Hippocampal formation (tissue), 2 donors: ENCODE results near the gene IGFLR1.
A peak's percentile ranks its signal among the peaks of the same experiment; 100 is the strongest.

ENCODE experiments used
- DNase-seq, 2 donors: peaks; one replicate each; lab custom pipeline; 2025; lab: John Stamatoyannopoulos, UW

The IGFLR1 gene, protein sequence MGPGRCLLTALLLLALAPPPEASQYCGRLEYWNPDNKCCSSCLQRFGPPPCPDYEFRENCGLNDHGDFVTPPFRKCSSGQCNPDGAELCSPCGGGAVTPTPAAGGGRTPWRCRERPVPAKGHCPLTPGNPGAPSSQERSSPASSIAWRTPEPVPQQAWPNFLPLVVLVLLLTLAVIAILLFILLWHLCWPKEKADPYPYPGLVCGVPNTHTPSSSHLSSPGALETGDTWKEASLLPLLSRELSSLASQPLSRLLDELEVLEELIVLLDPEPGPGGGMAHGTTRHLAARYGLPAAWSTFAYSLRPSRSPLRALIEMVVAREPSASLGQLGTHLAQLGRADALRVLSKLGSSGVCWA

DNA sequence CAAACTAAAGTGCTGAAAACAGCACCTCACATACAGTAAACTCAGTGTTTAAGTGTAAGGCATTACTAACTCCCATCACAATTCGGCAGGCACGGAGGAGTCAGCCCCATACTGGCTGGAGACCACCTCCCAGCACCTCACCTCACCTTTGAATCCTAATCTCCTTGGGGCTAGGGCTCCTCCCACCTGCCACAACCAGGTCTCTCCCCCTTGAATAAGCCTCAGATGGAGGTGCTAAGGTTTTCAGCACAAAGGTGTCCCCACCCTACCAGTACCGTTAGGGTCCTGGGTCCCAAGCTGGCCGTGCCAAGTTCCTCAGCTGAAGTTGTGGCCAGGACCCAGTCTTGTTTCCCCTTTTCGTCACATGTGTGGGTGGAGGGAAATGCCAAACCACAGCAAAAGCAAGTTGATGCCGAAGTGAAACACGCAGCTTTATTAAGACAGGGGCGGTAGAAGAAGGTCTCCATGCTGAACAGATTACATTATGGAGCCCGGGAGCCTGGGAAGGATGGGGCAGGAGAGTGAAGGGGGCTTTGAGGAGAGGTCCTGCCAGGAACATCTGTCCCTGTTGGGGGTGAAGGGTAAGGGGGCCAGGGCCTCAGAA is at the start of gene IGFLR1:
IGFLR1 (minus strand) TSS at position 332 of the 604 bp plus-strand sequence. CDS start 1,272 bp downstream, outside the sequence.
- peak in 1 of 2 donors; percentile 31 for DNase-seq

DNA sequence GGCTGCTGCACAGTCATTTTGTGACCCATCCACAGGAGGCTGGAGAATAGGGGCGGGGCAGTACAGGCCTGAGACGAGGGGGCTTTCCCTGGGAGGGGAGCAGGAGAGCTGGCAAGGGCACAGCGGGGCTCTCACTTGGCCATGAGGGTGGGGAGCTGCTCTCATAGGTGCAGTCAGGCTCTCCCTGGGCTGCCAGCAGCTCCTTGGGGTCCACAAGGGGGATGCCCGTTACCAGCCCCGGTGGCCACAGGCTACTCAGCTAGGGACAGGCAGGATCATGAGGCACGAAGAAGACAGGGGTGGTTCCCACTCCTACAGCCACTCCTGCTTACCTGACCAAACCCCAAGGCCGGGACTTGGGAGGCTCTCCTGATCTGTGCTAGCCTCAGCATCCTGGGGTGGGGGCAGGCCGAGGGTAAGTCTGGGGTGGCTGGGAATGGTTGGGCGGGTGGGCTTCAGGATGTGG is 49.6 kb upstream of the IGFLR1 start:
- DNase-seq = no peak

DNA sequence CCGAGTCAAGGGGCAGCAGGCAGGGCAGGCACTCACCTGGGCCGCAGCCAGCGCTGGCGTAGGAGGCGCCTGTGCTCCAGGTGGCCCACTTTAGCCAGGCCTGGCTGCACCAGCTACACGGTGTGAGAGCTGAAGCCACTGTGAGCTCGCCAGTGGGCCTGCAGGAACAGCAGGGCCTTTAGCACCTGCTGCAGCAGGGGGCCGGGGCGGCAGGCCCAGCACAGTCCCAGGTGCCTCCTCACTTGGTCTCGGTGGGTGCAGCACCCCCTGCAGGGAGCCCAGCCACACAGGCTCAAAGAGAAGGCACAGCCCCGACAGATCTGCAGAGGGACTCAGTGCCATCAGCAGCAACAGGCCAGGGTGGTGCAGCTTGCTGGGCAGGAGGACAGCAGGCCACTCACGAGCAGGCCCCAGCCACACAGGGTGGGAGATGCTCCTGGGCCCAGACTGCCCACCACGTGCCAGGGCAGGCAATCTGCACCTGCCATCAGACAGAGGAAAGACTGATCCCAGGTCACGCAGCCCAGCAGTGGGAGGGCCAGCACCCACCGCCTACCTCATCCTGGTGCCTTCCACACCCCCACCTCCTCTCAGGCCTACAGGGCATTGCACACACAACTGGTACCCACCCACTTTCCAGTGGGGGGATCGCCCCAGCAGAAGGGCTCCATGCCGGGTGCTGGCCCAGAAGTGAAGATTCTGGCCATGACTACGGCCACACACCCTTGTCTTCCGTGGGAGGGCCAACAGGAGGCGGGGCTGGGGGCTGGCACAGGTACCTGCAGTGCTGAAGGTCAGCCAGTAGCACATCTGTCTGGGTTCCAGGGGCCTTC is 48.9 kb upstream of the IGFLR1 start:
- no peak for DNase-seq

DNA sequence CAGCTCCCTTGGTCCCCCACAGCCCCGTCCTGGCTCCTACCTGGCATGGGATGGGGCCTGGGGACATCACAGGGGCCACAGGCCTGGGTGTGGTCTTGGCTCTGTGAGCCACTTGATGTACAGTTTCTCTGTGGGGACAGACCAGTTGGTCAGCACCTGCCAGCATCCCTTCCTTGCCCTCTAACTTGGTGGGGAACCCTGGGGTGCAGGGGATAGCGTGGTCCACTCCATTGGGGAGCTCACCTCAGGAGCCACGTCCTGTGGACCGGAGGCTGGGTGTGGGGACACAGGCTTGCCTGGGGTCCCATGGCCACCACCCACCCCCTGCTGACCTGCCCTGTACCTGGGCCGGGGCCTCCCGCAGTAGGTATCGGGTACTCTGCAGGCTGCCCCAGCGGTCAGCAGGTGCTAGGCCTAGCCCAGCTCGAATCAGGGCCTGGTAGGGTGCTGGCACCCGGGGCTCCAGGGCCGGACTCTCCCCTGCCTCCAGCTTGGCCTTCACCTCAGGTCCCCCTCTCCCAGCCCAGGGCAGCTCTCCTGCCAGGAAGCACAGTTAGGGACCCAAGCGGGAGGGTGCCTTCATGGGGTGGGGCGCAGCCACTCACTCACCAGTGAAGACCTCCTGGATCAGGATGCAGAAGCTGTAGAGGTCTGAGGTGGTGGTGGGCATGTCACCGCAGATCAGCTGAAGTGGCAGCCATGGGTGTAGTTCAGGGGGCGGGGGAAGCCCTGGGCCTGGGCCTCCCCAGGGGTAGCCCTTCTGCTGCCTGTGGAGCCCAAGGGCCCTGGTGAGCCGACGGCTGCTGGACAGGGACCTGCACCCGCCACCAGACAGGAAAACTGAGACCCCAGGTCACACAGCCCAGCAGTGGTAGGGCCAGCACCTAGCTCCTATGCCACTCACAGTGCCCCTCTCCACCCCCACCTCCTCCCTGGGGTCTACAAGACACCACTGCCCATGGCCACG is 48.0 kb upstream of the IGFLR1 start:
- no peak for DNase-seq

DNA sequence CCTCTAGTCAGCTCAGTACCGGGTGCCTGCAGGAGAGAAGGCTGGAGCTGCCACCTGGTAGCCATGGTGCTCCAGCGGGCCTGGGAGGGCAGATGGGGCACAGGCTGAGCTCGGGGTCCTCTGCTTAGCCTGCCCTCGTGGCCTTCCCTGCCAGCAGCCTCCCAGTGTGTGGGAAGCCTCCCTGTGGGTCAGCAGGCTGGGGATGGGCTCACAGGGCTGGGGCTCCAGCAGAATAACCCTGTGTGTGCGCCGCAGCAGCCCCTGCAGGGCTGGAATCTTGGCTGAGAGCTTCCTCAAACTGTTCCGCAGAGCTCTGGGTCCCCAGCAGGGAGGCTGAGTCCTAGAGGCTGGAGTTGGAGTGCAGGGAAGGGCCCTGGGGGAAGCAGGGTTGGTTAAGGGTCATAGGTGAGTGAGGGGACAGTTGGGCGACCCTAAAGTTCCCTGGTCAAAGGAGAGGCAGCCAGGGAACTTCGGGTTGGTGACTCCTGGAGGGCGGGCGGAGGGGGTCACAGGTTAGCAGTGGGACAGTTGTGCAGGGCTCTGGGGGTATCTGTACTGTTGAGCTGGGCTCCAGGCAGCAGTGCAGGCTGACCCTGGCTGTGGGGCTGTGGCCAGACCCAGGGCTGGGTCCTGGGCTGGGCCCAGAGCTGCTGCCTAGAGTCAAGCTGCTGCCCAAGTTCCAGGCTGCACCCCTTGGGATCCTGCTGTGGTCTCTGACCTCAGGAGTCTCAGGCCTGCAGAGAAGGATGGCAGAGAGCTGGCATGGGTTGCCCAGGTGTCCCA is 47.1 kb upstream of the IGFLR1 start:
- no peak for DNase-seq

DNA sequence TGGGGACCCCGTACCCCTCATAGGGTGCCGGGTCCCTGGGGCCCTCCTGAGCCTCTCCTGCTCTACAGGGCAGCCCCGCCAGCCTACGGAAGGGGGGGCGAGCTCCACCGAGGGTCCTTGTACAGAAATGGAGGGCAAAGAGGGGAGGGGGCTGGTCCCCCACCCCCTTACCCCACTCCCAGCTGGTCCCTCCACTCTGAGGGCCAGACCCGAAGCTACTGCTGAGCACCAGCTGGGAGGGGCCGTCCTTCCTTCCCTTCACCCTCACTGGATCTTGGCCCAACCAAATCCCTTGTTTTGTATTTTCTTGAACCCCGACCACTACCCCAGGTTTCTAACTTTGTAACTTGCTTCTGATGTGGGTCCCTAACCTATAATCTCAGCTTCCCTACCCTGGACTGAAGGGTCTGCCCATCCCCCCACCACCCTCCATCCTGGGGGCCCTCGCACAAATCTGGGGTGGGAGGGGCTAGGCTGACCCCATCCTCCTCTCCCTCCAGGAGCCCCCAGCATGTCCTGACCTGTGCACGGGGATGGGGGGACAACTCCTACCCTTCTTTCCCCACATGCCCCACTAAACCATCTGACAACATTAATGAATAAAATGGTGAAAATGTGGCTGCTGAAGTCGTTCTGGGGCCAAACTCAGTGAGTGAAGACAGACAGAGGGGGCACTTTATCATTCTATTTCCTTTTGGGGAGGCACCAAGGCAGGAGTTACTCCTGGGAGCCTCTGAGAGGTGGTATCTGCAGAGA is 46.1 kb upstream of the IGFLR1 start:
- DNase-seq = no peak

DNA sequence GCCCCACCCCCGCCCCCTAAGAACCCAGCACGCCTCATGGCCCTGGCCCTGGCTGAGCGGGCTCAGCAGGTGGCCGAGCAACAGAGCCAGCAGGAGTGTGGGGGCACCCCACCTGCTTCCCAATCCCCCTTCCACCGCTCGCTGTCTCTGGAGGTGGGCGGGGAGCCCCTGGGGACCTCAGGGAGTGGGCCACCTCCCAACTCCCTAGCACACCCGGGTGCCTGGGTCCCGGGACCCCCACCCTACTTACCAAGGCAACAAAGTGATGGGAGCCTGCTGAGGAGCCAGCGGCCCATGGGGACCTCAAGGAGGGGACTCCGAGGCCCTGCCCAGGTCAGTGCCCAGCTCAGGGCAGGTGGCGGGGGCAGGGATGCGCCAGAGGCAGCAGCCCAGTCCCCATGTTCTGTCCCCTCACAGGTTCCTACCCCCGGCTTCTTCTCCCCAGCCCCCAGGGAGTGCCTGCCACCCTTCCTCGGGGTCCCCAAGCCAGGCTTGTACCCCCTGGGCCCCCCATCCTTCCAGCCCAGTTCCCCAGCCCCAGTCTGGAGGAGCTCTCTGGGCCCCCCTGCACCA is 45.1 kb upstream of the IGFLR1 start:
- no peak for DNase-seq

DNA sequence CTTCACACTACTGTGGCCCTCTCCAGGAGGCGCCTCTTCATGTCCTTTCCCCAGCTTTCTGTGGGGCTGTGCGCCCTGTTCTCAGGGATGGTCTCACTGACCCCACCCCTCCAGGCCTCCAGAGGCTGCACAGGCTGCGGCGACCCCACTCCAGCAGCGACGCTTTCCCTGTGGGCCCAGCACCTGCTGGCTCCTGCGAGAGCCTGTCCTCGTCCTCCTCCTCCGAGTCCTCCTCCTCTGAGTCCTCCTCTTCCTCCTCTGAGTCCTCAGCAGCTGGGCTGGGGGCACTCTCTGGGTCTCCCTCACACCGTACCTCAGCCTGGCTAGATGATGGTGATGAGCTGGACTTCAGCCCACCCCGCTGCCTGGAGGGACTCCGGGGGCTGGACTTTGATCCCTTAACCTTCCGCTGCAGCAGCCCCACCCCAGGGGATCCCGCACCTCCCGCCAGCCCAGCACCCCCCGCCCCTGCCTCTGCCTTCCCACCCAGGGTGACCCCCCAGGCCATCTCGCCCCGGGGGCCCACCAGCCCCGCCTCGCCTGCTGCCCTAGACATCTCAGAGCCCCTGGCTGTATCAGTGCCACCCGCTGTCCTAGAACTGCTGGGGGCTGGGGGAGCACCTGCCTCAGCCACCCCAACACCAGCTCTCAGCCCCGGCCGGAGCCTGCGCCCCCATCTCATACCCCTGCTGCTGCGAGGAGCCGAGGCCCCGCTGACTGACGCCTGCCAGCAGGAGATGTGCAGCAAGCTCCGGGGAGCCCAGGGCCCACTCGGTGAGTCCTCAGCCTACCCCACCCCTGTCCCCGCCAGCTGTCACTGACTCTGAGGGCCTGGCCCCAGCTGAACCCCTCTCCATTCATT is 44.3 kb upstream of the IGFLR1 start:
- no peak for DNase-seq

DNA sequence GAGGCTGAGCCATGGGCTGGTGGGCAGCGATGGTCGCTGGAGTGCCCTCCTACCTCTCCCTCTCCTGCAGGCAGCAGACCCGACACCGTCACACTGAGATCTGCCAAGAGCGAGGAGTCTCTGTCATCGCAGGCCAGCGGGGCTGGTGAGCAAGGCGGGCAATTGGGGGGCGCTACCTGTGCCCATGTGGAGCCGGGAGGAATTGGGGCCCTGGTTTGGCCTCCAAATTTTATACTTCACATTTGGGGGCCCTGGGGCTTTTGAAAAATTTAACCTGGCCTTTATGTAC is 43.0 kb upstream of the IGFLR1 start:
- no peak for DNase-seq

DNA sequence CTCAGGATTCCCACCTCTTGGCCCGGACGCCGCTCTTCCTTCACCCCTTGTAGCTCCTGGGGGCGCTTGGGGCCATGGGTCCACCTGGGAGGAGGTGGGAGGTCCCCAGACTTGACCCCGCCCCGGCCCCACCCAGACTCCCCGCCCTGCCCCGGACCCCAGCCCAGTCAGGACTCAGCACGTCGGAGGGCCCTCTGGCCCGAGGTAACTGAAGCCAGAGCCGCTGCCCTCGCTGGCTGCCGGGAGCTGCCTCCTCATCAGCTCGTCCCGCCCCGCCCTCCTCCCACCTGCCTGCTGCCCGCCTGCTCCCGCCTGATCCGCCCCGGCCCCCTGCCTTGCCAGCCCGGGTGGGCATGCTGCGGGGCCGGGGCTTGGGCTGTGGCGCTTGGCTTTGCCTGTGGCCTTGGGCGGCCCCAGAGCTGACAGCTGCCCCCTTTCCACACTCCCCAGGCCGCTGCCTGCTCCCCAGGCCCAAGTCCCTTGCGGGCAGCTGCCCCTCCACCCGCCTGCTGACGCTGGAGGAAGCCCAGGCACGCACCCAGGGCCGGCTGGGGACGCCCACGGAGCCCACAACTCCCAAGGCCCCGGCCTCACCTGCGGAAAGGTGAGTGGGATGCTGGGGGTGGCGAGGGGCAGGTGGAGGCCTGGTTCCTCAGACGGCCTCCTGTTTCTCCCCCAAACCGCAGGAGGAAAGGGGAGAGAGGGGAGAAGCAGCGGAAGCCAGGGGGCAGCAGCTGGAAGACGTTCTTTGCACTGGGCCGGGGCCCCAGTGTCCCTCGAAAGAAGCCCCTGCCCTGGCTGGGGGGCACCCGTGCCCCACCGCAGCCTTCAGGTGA is 42.5 kb upstream of the IGFLR1 start:
- DNase-seq = no peak

DNA sequence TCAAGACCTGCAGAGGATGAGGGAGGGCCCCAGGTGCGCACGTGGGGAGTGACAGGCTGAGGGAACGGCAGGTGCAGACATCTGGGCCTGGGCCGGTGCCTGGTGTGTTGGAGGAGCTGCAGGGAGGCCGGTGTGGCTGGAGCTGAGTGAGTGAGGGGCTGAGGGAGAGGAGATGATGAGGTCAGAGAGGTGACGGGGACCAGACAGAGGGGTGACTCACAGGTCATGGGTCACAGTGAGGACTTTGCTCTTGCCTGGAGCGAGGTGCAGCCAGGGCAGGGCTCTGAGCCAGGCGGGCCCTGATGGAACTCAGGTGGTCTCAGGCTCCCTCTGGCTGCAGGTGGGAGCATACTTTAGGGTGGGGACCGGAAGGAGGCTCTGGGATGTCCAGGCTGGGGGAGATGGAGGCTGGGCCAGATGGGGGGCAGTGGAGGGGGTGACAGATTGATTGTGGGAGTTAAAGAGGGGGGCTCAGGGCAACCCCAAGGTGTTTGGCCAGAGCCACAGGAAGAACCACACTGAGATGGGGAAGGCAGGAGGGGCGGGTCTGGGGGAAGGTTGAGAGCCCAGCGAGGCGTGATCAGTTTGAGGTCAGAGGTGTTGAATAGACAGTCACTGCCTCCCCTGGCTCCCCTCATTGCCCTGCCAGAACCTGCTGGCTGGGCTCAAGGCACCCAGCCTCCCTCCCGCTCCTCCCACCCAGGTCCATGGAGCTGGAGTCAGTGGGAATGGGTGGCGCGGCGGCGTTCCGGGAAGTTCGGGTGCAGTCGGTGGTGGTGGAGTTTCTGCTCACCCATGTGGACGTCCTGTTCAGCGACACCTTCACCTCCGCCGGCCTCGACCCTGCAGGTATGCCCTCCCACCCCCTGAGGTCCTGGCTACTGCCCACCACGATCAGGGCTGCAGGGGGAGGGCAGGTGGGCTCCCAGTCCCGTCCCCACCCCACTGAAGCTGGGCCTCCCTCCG is 41.5 kb upstream of the IGFLR1 start:
- no peak for DNase-seq

DNA sequence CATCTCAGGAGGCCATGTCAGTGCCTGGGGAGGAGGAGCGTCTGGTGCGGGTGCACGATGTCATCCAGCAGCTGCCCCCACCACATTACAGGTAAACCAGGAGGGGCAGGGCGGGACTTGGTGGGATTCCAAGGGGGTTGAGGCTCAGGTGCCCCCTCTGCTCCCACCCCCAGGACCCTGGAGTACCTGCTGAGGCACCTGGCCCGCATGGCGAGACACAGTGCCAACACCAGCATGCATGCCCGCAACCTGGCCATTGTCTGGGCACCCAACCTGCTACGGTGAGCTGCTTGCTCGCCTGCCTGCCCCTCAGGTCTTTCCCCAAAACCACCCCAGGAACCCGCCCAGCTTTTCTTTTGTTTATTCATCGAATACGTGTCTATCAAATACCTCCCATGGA is 40.3 kb upstream of the IGFLR1 start:
- DNase-seq = no peak

DNA sequence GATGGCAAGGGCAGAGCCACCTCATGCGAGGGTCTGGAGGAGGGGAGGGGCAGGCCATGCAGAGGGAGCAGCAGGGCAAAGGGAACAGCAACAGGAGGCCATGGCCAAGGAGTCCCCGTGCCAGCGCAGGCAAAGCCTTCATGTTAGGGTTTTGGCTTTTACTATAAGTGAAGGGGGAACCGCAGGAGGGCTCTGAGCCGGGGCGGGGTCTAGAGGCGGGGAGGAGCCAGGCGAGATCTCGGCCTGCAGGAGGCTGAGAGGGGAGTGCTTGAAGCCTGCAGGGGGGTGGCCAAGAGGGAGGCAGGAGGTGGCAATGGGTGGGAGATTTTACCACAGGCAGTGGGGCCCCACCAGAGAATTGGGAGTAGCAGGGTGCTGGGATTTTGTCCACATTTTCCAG is 39.4 kb upstream of the IGFLR1 start:
- no peak for DNase-seq

DNA sequence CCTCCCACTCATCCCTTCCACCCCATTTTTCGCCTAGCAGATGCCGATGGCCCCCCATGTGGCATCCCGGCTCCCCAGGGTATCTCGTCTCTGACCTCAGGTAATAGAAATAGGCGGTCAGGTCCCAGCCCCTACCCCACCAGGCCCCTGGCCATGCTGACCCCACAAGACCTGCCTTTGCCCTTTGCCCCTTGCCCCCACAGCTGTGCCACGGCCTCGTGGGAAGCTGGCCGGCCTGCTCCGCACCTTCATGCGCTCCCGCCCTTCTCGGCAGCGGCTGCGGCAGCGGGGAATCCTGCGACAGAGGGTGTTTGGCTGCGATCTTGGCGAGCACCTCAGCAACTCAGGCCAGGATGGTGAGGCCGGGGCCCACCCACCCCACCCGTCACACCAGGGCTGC is 38.5 kb upstream of the IGFLR1 start:
- DNase-seq = no peak

DNA sequence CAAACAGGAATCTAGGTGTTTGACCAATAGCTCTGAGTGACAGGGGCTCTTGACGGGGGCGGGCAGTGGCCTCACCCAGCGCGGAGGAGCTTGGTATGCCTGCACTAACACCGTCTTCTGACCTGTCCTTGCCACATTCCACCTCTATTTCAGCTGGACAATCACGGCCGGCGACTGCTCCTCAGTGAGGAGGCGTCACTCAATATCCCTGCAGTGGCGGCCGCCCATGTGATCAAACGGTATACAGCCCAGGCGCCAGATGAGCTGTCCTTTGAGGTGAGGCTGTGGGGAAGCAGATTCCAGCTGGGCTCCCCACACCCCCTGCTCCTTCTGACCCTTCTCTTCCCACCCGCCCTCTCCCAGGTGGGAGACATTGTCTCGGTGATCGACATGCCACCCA is 37.8 kb upstream of the IGFLR1 start:
- DNase-seq = no peak

DNA sequence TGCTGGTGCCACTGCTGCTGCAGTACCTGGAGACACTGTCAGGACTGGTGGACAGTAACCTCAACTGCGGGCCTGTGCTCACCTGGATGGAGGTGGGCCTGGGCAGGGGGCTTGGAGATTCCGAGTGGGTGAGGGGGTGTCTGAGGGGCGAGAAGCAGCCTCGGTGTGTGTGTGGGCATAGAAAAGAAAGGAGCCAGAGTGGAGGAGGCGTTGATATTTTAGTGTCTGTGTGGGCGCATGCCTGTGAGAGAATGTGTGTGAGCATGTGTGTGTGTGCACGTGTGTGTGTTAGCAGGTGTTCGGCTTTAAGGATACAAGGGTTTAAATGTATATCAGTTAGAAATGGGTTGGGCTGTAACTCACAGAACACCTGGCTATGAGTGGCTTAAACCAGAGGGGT is 36.8 kb upstream of the IGFLR1 start:
- DNase-seq = no peak

DNA sequence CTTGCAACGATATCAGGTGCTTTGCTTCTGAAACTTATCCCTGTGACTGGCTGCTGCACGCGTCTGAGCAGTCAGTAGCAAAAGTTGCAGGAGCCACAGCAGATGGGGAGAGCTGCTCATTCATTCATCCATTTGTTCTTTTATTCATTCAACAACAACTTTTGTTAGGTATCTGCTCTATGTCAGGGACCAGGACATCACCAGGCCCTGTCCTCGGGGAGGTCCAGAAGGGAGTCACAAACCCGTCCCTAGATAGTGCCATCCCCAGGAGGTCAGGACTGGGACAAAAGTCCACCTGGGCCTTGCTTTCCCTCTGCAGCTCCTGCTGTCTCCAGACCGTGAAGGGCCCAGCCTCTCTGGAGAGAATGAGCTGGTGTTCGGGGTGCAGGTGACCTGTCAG is 35.7 kb upstream of the IGFLR1 start:
- no peak for DNase-seq
